HG02588 (cell line): ENCODE measurements around the gene CTDNEP1.
"Not testable (repeated sequence)": the region's sequence is repeated elsewhere in the genome, so short reads cannot be mapped to it uniquely, and the experiment has no call there.

Experiments
- ATAC-seq: cut with Tn5 transposase; IDR thresholded peaks from one replicate; pipeline ENCODE4 v1.9.1; 2021; ENCODE audit warnings: mild to moderate bottlenecking, moderate library complexity; ENCODE audit not compliant: unreplicated experiment

Gene CTDNEP1

DNA sequence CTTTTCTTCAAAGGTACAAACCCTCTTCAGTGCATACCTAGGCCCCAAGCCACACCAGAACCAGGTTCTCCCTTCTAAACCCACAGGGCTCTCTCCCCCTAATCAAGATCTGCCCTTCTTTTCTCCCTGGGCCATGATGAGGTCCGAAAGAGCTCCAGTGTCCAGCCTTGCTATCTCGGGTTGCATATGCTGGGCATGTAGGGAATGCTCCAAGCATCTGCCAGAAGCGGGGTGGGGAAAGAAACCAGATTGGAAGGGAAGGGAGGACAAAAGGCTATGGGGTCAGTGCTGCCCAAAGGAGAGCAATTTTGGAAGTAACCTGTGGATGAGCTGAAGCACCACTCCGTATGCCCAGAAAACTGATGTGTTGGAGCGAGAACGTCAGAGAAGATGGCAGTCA, 2.3 kb downstream of the CTDNEP1 start:
- ATAC-seq: no peak

DNA sequence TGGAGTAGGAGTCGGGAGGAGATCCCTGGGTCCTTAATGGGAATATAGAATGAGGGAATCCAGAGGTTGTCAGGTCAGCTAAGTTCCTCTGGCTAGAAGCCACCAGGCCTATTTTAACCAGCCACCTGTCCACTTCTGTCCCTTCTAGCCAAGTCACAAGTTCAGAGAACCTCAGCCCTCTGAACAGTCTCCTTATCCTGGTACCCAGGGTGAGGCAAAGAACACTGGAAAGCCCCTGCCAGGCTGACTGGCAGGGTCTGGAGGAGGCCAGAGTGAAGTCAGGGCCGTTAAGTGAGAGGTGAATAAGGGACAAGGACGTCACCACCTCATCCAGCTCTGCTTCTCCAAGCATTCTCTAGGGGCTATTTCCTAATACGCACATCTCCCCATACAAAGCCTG, 2.7 kb downstream of the CTDNEP1 start:
- no peak for ATAC-seq

DNA sequence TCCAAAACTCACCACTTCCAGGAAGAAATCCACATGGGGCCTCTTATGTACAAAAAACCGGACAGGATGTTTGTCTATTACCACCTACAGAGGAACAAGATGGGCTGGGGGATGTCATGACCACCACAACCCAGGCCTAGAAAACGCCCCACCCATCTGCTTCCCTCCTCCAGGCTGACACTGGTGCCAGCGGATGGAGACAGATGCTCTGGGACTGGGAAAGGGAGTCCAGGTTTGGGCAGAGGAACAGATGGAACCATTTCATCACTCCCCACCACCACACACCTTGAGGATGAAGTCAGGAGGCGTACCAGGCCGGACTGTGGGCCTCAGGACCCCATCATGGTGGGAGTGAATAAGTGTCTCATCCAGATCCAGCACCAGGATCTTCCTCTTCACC, 4.8 kb downstream of the CTDNEP1 start:
- ATAC-seq: no peak

DNA sequence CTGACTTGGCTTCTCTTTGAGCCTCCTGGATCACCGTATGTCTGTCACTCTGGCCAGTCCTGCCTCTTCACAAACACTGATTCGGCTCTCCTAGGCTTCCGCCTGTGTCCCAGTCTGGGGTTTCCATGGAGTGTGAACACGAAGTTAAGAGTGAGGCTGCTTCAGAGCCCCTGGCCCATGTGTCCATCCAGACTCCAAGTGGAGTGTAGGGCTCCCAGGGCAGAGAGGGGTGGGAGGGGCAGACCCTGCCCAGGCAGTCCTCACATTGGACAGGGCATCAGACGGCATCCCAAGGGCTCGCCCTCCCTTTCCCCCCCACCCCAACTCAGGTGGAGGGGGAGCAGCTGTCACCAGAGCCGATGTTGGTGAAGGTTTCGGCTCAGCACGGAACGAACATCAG, 7.7 kb downstream of the CTDNEP1 start:
- ATAC-seq: not testable (repeated sequence)

DNA sequence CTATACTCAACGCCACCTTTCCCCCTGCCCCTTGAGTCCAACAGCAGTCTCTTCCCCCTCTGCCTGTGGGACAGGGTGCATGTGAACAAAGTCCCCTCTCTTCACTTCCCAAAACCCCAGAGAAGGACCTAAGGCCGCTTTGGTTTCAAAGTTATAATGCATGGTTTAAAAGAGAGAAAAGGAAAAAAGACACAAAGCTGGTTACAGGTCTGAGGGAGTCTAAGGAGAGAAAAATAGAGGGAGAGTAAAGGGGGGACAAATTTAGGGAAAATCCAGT, 8.1 kb downstream of the CTDNEP1 start:
- no peak for ATAC-seq

DNA sequence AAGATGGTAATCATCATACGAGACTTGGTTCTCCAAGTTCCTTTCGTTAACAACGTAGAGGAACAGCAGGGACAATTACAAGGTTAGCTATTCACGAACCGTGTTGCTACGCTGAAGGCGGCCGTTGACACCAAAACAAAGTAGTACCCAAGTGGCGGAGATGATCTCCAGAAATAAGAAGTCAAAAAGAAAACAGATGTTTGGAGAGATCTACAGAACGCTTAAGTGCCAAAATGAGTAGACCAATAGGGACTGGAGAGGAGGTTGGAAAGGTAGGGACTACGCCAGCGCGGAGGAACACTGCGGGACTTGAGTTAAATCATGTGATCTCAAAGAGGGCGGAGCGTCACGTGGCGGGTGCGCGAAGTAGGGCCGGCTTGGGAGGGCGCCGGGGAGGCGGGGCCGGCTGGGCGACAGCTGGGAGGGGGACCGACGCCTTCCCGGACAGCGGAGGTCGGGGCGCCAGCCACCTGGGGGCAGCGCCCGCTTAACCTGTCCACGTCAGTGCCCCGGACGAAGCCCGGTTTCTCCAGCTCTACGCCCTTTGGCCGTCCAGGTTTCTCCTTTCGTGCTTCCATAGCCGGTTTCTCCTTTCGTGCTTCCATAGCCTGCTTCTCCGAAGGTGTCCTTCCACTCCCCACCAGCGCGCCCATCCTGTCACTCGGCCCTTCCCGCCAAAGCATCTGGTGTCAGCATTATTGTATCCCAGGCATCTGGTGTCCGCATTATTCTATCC, 8.6 kb downstream of the CTDNEP1 start:
- ATAC-seq: peak; percentile 37

DNA sequence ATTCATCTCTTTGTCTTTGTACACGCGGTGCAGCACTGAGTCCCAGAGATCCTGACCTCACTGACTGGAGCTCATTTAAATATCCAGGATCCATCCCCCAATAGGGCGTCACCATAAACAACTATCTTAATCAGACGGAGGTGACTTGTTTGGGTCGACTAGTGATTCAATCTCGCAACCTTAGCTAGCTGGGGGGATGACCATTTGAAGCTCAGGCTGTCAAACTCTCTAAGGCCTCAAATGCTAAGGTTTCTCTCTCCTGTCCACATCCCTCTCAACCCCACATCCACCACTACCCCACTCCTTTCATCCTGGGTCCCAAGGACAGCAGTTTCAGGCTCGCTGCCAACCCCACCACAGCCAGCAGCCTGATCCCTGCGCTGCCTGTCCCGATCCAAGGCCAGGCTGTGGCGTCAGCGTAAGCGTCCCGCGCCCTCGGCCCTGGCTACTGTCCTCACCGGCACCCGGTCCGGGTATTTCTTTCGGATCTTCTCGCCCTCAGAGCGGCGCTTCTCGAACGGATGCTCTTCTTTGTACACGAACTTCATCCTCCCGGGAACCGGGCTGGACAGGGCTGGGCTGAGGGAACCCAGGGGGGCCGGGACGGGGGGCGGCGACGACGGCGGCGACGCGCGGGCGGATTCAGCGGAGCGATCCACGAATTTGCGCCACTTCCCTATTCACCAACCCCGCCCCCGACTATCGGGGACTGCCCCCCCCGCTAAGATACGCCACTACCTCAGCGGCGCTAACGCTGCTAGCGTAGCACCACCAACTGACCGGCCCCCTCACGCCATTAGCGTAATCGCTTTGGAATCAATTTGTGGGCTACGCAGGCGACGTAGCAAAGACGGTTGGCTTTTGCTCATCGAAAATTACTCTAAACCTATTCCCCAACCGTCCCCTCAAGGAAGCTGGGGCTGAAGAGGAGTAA, 9.5 kb downstream of the CTDNEP1 start, which contains the start of gene GABARAP:
Gene GABARAP, minus strand, starts transcription at position 667 of the 934 bp plus-strand sequence. Its CDS starts 119 bp downstream, at position 548.
- ATAC-seq: peak; percentile 33

DNA sequence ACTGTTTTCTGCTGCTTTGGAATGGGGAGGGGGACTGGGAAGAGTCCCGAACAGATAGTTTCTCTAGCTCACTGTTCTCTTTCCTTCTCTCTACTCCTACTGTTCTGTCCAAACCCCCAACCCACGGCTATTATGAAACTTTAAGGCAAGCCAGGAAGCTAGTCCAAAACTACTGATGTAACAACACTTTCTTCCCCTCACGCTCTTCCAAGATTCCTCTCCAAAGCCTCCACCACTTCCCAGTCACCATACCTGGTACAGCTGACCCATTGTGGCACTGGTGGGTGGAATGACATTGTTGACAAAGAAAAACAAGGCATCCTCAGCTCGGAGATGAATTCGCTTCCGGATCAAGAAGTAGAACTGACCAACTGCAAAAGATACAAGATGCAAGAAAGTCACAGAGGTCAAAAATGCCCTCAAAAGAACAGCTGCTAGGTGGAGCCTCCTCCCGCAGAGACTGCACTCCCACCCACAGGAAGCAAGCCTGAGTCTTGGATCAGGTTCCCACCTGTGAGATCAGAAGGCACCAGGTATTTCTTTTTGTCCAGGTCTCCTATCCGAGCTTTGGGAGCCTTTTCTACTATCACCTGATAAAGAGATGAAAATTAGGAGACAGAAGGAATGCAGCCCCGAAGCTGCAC, 10.3 kb downstream of the CTDNEP1 start:
- no peak for ATAC-seq

DNA sequence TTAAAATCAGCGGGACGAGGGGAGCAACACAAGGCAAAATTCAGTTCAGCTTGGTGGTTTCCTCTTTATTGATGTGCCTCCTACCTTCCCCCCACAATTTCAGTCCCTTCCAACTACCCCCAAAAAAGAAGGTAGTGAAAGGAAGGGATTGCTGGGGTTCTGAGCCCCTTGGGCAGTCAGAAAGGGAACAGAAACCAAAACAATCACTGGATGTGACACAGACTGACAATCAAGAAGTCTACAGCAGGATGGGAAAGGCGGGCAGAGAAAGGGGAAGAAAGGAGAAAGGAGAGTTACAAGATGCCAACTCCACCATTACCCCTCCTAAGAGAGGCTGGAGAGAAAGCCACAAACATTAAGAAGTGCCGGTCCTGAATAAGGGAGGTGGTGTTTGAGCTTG, 11.2 kb downstream of the CTDNEP1 start:
- no peak for ATAC-seq

DNA sequence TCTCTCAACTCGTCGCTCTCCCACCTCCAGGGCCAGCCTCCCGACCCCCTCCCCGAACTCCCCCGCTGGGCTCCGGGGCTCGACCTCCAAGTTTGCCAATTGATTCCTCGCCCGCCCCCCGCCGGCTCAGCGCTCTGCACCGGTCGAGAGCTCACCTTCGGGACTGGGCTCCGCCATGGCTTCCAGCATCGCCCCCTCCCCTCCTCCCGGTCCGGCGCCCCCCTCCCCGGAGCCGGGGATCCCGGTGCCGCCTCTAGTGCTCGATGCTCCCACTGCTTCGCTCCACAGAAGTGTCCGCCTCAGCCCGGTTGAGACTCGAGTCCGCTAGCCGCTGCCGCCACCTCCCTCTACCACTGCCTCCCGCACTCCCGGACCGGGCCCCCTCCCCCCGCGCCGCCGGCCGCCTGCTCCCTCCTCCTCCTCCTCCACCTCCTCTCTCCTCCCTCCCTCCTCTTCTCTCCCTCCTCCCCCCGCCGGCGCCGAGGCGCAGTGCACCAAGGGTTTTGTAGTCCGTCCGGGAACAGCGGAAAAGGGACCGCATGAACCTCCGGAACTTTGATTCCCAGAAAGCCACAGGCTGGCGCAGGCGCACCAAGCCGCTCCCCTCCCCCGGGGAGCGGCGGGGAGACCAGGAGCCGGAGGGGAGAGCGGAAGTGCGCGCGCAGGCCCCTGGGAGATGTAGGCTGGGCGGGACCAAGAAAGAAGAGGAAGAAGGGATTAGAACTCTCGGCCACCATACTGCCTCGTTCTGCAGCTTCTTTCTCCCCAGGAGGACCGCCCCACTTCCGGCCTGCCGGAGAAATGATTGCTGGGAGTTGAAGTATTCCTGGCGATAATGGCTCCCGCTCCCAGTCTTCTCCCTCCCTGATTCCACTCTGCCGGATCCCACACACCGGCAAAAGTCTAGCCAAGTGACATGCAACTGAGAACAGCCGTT, 12.2 kb downstream of the CTDNEP1 start, which contains the start of gene PHF23:
Gene PHF23, minus strand, starts transcription at position 367 of the 937 bp plus-strand sequence. Its CDS starts 178 bp downstream, at position 189.
- ATAC-seq: peak; percentile 42

DNA sequence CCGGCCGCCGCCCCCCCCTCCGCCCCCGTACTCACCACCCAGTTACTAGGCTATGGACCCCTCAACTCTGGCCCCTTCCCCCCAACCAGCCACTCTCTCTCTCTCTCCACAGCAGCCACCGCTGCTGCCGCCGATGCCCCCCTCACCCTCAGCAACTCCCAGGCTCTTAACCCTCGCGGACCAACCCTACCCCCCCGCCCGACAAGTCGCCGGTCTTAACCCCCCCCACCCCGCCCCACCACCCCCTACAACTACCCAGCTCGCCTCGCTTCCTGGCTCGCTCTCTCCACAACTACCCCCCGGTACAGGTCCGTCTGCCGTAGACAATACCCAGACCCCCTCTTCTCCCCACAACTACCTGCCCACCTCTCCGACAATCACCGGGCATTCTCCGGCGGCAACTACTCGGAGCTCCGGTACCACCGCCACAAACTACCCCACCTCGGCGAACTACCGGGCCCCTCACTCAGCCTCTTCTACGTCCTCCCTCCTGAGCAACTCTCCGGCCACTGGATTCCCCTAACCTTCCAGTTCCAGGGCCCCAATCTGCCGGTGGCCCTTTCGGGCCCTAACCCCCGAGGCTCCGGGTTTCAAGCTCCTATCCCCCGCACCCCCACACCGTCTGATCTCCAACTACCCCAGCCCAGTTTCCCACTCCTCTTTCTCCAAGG, 13.0 kb downstream of the CTDNEP1 start:
- no peak for ATAC-seq

DNA sequence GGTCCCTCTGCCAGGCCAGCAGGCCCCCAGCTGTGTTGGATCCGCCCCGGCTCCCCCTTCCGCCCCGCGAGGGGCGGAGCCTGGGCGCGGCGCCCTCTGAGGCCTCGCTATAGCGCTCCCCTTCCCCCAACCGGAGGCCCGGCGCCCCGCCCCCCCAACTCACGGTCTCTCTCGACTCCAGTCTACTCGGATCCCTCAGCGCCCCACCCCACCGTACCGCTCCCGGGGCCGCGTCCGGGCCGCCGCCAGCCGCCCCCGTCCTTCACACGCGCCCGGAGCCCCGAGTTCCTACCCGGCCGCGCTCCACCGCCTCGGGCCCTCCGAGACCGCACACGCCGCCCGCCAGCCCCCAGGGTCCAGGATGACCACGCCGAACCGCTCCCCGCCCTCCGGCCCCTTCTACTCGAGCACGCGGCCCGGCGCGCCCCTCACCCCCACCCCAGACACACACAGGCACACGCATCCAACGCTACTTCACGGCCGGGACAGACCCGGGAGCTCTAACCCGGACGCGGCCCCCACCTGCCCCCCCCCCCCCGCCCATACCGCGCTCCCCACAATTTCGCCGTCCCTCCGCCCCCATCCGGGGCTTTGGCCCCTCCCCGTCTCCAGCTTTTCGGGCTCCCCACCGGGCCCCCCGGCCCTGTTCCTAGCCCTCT, 13.6 kb downstream of the CTDNEP1 start:
- no peak for ATAC-seq

DNA sequence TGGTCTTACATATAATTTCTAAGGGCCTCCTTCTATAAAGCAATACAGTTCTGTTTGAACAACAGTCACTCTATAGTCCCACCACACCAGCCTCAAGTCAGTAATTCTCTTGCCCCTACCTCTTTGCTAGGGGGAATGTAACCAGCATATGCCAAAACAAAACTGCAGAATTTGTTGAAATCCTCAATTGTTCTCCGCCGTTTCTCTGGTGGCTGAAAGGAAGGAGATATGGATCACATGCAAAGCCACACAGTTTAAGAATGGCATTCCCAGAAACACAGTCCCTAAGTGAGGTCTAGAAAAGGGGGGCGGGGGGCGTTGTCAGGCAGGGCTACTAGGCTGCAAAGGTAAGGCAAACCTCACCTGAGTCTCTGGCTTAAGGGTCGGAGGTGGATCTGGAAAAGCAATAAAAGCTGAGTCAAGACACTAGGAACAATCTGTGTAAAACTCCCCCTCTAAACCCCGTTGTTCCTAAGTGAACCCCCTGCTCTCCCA, 14.2 kb downstream of the CTDNEP1 start:
- ATAC-seq: no peak

DNA sequence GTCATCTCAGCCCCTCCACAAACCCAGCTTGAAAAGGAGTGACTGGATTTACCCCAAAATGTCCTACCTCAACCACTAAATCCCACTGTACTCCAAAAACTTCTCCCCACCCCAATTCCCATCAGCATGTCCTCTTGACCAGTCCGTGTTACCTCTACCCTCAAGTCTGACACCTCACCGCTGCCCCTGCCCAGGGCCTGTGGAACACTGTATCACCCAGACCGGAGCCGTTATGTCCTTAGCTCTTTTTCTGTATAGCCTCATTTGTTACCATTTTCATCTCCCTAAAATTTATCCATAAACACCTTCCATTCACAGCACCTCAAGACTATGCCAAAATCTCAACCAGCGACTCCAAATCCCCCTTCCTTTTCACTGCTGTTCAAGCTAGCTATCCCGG, 14.7 kb downstream of the CTDNEP1 start:
- ATAC-seq: no peak

DNA sequence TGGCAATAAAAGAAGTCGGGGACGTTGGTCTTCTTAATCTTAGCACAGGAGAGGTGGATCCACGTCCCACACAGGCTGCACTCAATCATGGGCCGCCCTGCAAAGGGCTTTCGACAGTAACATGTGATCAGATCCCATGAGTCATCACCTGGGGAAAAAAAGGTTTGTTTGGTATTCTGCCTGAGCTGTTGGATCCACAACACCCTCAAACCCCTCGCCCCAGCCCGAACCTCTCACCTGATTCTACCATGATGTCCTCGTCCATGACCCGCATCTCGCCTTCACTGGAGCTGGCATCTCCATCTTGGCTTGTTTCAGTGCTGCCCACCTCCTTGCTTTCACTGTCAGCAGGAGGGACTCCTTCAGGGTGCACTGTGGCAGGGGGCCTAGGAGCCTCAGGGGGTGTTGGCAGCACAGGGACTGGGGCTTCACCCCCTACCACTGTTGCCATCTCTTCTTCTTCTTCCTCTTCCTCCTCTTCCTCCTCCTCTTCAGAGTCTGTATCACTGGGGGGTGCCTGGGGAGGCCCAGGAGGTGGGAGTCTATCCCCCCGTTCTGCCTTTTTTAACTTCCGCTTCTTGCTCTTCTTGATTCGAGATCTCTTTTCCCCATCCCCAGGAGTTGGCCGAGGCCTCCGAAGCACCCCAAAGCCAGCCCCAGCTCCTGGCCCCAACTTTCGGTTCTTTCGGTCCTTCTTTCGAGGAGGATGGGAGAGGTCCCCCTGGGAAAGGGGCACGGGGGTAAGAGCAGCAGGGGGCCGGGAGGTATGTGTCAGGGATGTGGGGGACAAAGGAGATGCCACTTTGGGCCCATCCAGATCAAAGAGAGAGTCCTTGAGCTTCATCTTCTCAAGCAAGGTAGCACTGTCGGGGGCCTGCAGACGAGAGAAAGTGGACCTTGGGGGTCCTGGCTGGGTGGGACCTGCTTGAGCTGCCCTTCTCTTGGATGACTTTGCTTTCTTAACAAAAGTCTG, 15.6 kb downstream of the CTDNEP1 start:
- no peak for ATAC-seq

DNA sequence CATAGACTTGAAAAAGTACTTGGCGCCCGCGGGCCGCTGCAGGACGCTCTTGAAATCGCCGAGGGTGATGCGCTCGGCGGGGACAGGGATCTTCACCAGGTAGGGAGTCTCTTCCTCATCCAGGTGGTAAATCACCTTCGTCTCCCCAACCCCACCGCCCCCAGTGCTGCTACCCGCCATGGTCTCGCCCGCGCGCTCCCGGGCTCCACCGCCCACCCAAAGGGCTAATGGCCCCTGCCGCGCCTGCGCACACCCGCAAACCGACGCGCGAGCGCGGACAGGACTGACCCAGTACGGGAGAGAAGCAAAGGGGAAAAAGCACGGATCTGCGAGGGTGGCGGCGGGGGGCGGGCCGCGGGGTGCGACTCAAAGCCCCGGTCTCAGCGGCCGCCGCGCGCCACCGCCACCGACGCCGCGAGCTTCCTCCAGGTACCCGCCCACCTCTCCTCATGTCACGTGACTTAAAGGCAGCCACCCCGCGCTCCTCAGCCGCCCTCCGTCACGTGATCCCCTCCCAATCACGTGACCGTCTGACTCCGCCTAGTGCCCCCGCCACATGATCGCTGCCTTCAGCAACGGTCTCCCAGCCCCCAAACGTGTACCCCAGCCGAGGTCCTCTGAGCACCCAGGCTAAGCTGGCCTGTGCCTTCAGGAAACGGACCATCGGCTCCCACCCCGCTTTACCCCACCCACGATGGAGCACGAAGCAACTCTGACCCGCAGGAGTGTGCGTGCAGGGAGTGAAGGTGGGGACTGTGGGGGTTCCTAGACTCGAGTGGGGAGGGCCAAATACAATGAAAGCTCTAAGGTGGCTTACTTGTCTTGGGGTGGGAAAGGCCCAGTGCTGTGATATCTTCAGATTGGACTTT, 17.2 kb downstream of the CTDNEP1 start, which contains the start of gene DVL2:
Gene DVL2, minus strand, starts transcription at position 435 of the 869 bp plus-strand sequence. Its CDS starts 255 bp downstream, at position 180.
- peak; percentile 51 for ATAC-seq

DNA sequence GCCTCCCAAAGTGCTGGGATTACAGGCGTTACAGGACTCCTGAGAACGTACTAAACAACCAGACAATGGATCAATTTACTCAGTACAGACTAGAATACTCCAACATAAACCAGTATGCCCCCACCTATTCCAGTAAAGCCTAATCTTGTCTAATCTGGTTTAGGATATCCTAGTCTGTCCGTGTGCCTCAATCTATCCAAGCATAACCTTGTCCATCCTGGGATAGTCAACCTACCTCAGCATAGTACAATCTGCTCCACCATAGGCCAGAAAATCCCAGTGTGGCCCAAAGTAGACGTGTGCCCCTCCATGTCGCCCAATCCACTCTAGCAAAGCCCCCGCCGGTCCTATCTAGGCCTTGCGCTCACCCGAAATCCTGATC, 17.8 kb downstream of the CTDNEP1 start:
- ATAC-seq: no peak
